HL-60 (cell line): Measurements from ENCODE around the gene ICA1.
A peak's percentile ranks its signal among the peaks of the same experiment; 100 is the strongest.

Source experiments
- DNase-seq, 2 experiments: peaks; one replicate each; pipeline ENCODE4 v3.0.0-alpha.2; 2010 to 2020; ENCODE audit warnings: low read depth in 1 of 2, low spot score in 1 of 2
- H3K27ac ChIP-seq: fragments of 250-450 bp; sonication (Bioruptor Pico); replicated peaks from 2 replicates; pipeline ENCODE4 v1.5.1; 2020; ENCODE audit warnings: mild to moderate bottlenecking, moderate library complexity
- H3K27me3 ChIP-seq: fragments of 250-450 bp; sonication (Bioruptor Pico); 2 replicates; pipeline ENCODE4 v1.5.1; 2021; ENCODE audit warnings: mild to moderate bottlenecking, moderate library complexity; ENCODE audit not compliant: insufficient read depth, poor library complexity, severe bottlenecking
- H3K4me3 ChIP-seq: replicated peaks from 2 replicates; pipeline ENCODE4 v1.5.1; 2011; ENCODE audit warnings: mild to moderate bottlenecking, control low read depth, low read length; ENCODE audit not compliant: insufficient read depth
- CTCF ChIP-seq: IDR thresholded peaks from one replicate; pipeline ENCODE4 v1.5.1; 2011; ENCODE audit warnings: low read length, control low read depth, inconsistent platforms; ENCODE audit not compliant: insufficient read depth
- GABPA ChIP-seq: IDR thresholded peaks from 2 replicates; pipeline ENCODE4 v1.6.1; 2012; ENCODE audit warnings: low read depth
- POLR2AphosphoS5 ChIP-seq: IDR thresholded peaks from 2 replicates; pipeline ENCODE4 v1.6.1; 2012; ENCODE audit warnings: low read depth
- REST ChIP-seq: IDR thresholded peaks from 2 replicates; pipeline ENCODE4 v1.6.1; 2012; ENCODE audit warnings: low read depth; ENCODE audit not compliant: insufficient replicate concordance
- SPI1 ChIP-seq: IDR thresholded peaks from 2 replicates; pipeline ENCODE4 v1.6.1; 2012; ENCODE audit warnings: low read depth, mild to moderate bottlenecking, borderline replicate concordance

ICA1 gene

GRCh38 chr7:8220376-8221100 is 41.4 kb downstream of the ICA1 start:
- H3K27me3 ChIP-seq, result no peaks in the 10 kb centered on the region
- TF ChIP-seq REST (no peak), POLR2AphosphoS5 (no peak), CTCF (no peak), SPI1 (no peak), GABPA (no peak)

GRCh38 chr7:8217200-8218068 is 44.5 kb downstream of the ICA1 start:
- DNase-seq, result peak; percentile 7 to 38
- H3K4me3 ChIP-seq, result no peak overlapping the region
- TF ChIP-seq SPI1 (no peak), GABPA (no peak), CTCF (peak; percentile 26), REST (no peak), POLR2AphosphoS5 (no peak)
- no peaks in the 10 kb centered on the region for H3K27me3 ChIP-seq
- H3K27ac ChIP-seq, result no peak overlapping the region

More at GRCh38 chr7:8220376-8221100, 41.4 kb downstream of the ICA1 start:
- no peak overlapping the region for H3K4me3 ChIP-seq
- DNase-seq, result no peak
- H3K27ac ChIP-seq, result no peak overlapping the region

- TF ChIP-seq REST, result no peak
- no peak for TF ChIP-seq CTCF
- TF ChIP-seq POLR2AphosphoS5, result no peak
- Histone ChIP-seq H3K27ac (no peak overlapping the region), H3K27me3 (no peaks in the 10 kb centered on the region), H3K4me3 (no peak overlapping the region)
- DNase-seq, result no peak
Measured at GRCh38 chr7:8216334-8216690, 45.7 kb downstream of the ICA1 start.
